GM12875 (cell line): Measurements from ENCODE around the gene DSG3.
"Not testable (repeated sequence)": the region's sequence is repeated elsewhere in the genome, so short reads cannot be mapped to it uniquely, and the experiment has no call there.

Source experiments
- H3K4me3 ChIP-seq: one replicate; pipeline ENCODE4 v1.5.1; 2011; ENCODE audit warnings: low read depth, low read length, control low read depth
- TF ChIP-seq, protein P1 (sequence below): IDR thresholded peaks from 2 replicates; pipeline ENCODE4 v1.5.1; 2011; ENCODE audit warnings: low read depth, mild to moderate bottlenecking, control low read depth, inconsistent platforms, low read length, moderate library complexity, borderline replicate concordance; ENCODE audit not compliant: insufficient read depth

The DSG3 gene

DNA sequence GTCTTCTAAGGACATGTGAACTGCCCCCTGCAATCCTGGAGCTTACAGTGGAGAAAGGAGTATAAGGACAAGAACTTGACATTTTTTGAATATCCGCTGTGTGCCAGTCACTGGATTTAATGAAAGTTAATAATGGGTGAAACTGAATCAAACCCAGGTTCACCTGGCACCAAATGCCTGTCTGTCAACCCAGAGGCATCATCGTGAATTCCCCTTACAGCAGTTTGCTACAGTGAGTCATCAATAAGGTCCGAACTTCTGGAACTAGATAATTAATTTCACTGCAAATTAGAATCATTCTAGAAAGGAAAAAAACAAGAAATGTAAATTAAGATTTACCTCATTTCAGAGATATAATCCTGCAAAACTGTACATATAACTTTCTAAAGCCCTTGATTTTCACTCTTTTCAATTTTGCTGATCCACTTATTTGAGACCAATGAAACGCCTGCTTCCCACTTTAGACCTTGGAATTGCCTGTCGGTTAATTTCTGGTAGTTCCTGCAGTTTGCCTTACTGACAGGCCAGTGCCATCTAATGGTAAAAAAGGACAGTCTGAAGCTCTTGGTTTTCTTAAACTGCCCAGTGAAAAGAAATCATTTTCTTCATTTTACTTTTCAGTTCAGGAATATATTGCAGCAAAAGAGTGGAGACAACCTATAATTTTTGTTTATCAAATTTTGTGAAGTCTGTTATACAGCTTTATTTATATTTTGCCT is 58.6 kb downstream of the DSG3 start:
- TF ChIP-seq, protein P1, sequence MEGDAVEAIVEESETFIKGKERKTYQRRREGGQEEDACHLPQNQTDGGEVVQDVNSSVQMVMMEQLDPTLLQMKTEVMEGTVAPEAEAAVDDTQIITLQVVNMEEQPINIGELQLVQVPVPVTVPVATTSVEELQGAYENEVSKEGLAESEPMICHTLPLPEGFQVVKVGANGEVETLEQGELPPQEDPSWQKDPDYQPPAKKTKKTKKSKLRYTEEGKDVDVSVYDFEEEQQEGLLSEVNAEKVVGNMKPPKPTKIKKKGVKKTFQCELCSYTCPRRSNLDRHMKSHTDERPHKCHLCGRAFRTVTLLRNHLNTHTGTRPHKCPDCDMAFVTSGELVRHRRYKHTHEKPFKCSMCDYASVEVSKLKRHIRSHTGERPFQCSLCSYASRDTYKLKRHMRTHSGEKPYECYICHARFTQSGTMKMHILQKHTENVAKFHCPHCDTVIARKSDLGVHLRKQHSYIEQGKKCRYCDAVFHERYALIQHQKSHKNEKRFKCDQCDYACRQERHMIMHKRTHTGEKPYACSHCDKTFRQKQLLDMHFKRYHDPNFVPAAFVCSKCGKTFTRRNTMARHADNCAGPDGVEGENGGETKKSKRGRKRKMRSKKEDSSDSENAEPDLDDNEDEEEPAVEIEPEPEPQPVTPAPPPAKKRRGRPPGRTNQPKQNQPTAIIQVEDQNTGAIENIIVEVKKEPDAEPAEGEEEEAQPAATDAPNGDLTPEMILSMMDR = no peak
- H3K4me3 ChIP-seq = no peak overlapping the region

DNA sequence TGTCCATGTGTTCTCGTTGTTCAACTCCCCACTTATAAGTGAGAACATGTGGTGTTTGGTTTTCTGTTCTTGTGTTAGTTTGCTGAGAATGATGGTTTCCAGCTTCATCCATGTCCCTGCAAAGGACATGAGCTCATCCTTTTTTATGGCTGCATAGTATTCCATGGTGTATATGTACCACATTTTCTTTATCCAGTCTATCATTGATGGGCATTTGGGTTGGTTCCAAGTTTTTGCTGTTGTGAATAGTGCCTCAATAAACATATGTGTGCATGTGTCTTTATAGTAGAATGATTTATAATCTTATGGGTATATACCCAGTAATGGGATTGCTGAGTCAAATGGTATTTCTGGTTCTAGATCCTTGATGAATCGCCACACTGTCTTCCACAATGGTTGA is 59.6 kb downstream of the DSG3 start:
- H3K4me3 ChIP-seq = not testable (repeated sequence)

DNA sequence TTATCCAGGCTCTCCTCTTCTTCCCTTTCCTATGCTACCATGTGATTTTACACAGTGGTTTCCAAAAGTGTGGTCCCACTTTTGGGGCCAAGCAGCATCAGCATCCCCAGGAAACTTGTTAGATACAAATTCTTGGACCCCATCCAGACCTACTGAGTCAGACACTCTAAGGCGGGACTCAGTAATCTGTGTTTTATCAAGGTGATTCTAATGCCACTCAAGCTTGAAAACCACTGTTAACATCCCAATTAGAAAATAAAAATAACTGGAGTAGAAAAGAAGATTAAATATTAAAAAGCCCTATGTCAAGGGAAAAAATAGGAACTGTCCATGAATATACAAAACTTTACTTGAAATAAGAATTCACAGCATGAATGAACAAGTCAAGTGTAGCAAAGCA is 61.2 kb downstream of the DSG3 start:
- TF ChIP-seq, protein P1 = no peak
- no peak overlapping the region for H3K4me3 ChIP-seq

DNA sequence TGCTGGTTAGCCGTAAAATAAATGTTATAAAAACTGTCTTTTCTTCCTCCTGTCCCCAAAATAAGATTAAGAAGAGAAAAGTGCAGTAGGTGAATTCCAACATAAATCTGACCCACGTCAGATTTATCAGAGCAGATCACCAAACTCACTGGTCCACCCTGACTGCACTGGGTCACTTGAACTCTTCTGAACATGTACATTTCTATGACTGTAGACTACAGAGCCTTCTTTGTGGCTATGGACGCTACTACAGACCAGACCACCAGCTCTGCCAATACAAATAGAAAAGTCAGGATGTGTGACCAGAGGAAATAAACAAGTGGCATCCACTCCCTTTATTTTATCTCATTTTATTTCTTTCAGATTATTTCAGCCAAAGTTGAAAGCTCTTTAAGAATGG is 62.0 kb downstream of the DSG3 start:
- no peak overlapping the region for H3K4me3 ChIP-seq
- TF ChIP-seq, protein P1 = no peak

DNA sequence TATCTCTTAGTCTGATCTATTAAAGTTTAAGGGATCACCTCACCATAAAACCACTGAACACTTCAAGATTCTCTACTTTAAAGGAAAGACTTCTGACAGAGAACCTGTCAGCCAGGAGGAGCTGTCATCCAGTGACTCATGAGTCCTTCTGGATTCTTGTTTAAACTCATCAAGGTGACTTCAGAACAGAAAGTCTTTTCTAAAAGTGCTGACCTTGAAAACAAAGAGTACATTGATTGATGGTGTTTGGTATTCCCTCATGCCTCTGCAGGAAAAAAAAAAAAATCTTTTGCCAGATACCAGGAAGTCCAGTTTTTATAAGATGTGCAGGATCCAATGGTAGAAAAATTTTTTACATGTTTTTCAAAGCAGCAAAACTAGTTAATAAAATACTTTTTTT is 62.8 kb downstream of the DSG3 start:
- TF ChIP-seq, protein P1 = no peak
- no peak overlapping the region for H3K4me3 ChIP-seq

DNA sequence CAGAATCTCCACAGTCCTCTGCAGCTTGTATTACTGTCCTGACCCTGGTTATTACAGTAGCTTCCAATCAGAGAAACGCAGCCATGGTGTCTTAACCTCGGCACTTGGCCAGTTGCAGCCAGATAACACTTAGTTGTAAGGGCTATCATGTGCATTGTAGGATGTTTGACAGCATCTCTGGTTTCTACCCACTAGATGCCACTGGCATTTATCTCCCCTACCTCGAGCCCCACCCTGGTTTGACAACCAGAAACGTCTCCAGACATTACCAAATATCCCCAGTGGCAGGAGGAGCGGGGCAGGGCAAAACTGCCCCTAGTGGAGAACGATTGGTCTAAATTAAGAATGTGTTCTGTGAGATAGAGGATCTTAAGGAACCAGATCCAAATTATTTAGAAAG is 63.6 kb downstream of the DSG3 start:
- TF ChIP-seq, protein P1 = peak; percentile 20; the same call in 1 of the 2 replicates

DNA sequence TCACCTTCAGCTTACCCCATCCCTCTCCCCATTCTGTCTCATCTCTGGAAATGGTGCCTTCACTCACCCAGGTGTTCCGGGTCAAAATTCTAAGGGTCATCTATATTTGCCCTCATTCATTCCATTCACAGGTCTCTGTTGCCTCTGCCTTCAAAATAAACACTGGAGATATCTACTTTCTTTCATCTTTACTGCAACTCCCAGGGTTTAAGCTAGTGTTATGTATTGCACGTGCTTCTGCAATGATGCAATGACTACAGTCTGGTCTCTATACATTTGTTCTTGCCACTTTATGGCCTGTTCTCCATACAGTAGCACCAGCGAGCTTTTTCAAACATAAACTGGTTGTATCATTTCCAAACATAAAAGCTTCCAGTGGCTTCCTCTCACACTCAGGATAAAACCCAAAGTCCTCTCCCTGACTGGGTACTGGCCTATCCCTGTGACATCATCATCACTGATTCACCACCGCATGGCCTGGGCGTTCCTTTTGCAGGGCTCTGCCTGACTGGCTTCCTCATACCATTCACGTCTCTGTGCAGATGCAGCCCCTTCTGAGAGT is 64.7 kb downstream of the DSG3 start:
- H3K4me3 ChIP-seq = no peak overlapping the region
- TF ChIP-seq, protein P1 = no peak

More for the DNA sequence above, 63.6 kb downstream of the DSG3 start:
- H3K4me3 ChIP-seq = no peak overlapping the region
